Liver (tissue), 9 donors: ENCODE results near the gene NTNG1. TPM values are rescaled to one million over a fixed set of nuclear protein-coding genes. Genes with fewer than 3 reads are reported as not detected.

ENCODE experiments used
- DNase-seq: peaks from one replicate; pipeline ENCODE4 v3.0.0-alpha.2; 2017; ENCODE audit warnings: low spot score
- H3K27ac ChIP-seq, 2 donors: one replicate each; pipeline ENCODE4 v1.7.0; 2013; ENCODE audit warnings: inconsistent platforms in 2 of 2, low read length in 2 of 2, control low read depth in 1 of 2, low read depth in 1 of 2, mild to moderate bottlenecking in 1 of 2
- H3K27me3 ChIP-seq, 4 donors: one replicate each; pipeline versions ENCODE4 v1.6.1 to v1.7.0; 2013; ENCODE audit warnings: low read length in 3 of 4, inconsistent platforms in 1 of 4, mild to moderate bottlenecking in 1 of 4, moderate library complexity in 1 of 4; ENCODE audit not compliant: control insufficient read depth in 4 of 4, insufficient read depth in 4 of 4
- H3K36me3 ChIP-seq, 4 donors: one replicate each; pipeline versions ENCODE4 v1.6.1 to v1.7.0; 2013; ENCODE audit warnings: low read length in 3 of 4, mild to moderate bottlenecking in 3 of 4, low read depth in 1 of 4, moderate library complexity in 1 of 4; ENCODE audit not compliant: control insufficient read depth in 4 of 4, insufficient read depth in 3 of 4
- H3K4me1 ChIP-seq, 4 donors: one replicate each; pipeline versions ENCODE4 v1.6.1 to v1.7.0; 2013; ENCODE audit warnings: low read length in 3 of 4, mild to moderate bottlenecking in 3 of 4, moderate library complexity in 1 of 4; ENCODE audit not compliant: control insufficient read depth in 4 of 4, insufficient read depth in 4 of 4
- H3K4me3 ChIP-seq, 3 donors: one replicate each; pipeline versions ENCODE4 v1.6.1 to v1.7.0; 2013; ENCODE audit warnings: low read length in 3 of 3, control low read depth in 1 of 3, low read depth in 1 of 3, mild to moderate bottlenecking in 1 of 3
- H3K9ac ChIP-seq, 2 donors: one replicate each; pipeline ENCODE4 v1.7.0; 2013; ENCODE audit warnings: low read length in 2 of 2, mild to moderate bottlenecking in 2 of 2, moderate library complexity in 2 of 2, control low read depth in 1 of 2, low read depth in 1 of 2
- H3K9me3 ChIP-seq, 4 donors: one replicate each; pipeline versions ENCODE4 v1.6.1 to v1.7.0; 2013; ENCODE audit warnings: low read length in 3 of 4; ENCODE audit not compliant: control insufficient read depth in 4 of 4
- ATF3 ChIP-seq: IDR thresholded peaks from 2 replicates; pipeline ENCODE4 v1.6.1; 2016; ENCODE audit warnings: antibody characterized with exemption
- CTCF ChIP-seq: fragments of 150-350 bp; IDR thresholded peaks from 2 replicates; pipeline ENCODE4 v1.5.1; 2017; ENCODE audit warnings: improper control_type of control experiment, low read depth, low read length; ENCODE audit not compliant: missing input control
- EGR1 ChIP-seq, 2 donors: IDR thresholded peaks; 2 replicates each; pipeline ENCODE4 v1.6.1; 2016 to 2018; ENCODE audit warnings: antibody characterized with exemption in 2 of 2, low read depth in 2 of 2
- FOXA1 ChIP-seq: IDR thresholded peaks from 2 replicates; pipeline ENCODE4 v1.6.1; 2016; ENCODE audit warnings: antibody characterized with exemption
- FOXA2 ChIP-seq: IDR thresholded peaks from 2 replicates; pipeline ENCODE4 v1.6.1; 2016; ENCODE audit warnings: antibody characterized with exemption
- GABPA ChIP-seq, 2 donors: IDR thresholded peaks in 1 of 2; conservative IDR thresholded peaks in 1 of 2; 2 replicates each; pipeline ENCODE4 v1.6.1; 2016; ENCODE audit warnings: antibody characterized with exemption in 2 of 2, mild to moderate bottlenecking in 1 of 2, moderate library complexity in 1 of 2
- HNF4A ChIP-seq, 2 donors: conservative IDR thresholded peaks; 2 replicates each; pipeline ENCODE4 v1.6.1; 2016; ENCODE audit warnings: antibody characterized with exemption in 2 of 2, mild to moderate bottlenecking in 2 of 2
- HNF4G ChIP-seq: IDR thresholded peaks from 2 replicates; pipeline ENCODE4 v1.6.1; 2016; ENCODE audit warnings: antibody characterized with exemption
- JUND ChIP-seq, 2 donors: IDR thresholded peaks; 2 replicates each; pipeline ENCODE4 v1.6.1; 2016; ENCODE audit warnings: antibody characterized with exemption in 2 of 2
- MAX ChIP-seq: IDR thresholded peaks from 2 replicates; pipeline ENCODE4 v1.6.1; 2016; ENCODE audit warnings: antibody characterized with exemption
- NR2F2 ChIP-seq: IDR thresholded peaks from 2 replicates; pipeline ENCODE4 v1.6.1; 2016; ENCODE audit warnings: antibody characterized with exemption
- RAD21 ChIP-seq, 2 donors: IDR thresholded peaks; 2 replicates each; pipeline ENCODE4 v1.6.1; 2016; ENCODE audit warnings: antibody characterized with exemption in 2 of 2, mild to moderate bottlenecking in 2 of 2
- REST ChIP-seq: IDR thresholded peaks from 2 replicates; pipeline ENCODE4 v1.6.1; 2016; ENCODE audit warnings: antibody characterized with exemption, mild to moderate bottlenecking
- RXRA ChIP-seq, 2 donors: IDR thresholded peaks; 2 replicates each; pipeline ENCODE4 v1.6.1; 2017 to 2018; ENCODE audit warnings: antibody characterized with exemption in 2 of 2, mild to moderate bottlenecking in 1 of 2
- SP1 ChIP-seq: IDR thresholded peaks from 2 replicates; pipeline ENCODE4 v1.6.1; 2018; ENCODE audit warnings: antibody characterized with exemption, mild to moderate bottlenecking
- TAF1 ChIP-seq: conservative IDR thresholded peaks from 2 replicates; pipeline ENCODE4 v1.6.1; 2016; ENCODE audit warnings: antibody characterized with exemption, mild to moderate bottlenecking
- YY1 ChIP-seq: IDR thresholded peaks from 2 replicates; pipeline ENCODE4 v1.6.1; 2016; ENCODE audit warnings: antibody characterized with exemption, mild to moderate bottlenecking
- ZBTB33 ChIP-seq: IDR thresholded peaks from 2 replicates; pipeline ENCODE4 v1.6.1; 2016; ENCODE audit warnings: antibody characterized with exemption
- WGBS: extraction: QIAGEN DNeasy Blood & Tissue Kit; methylation state at CpG from one replicate; pipeline ENCODE4 v1.1.7; 2013; 5-methylcytosine and 5-hydroxymethylcytosine counted together
- polyA plus RNA-seq, 2 donors: library from polyadenylated mRNA; stranded (reverse) in 1 of 2; unstranded in 1 of 2; fragments of 200-250 nt in 1 of 2; fragments of >200 nt in 1 of 2; fragmentation: Nextera tagmentation in 1 of 2; extraction: Ambion mirVana in 1 of 2; gene quantifications; one replicate each; pipeline versions ENCODE4 v1.2.1 to v1.2.3, GENCODE V29; 2013 to 2015
- total RNA-seq, 2 donors: library from RNA; depleted of rRNA; stranded (reverse); fragments of >200 nt; gene quantifications; one replicate each; pipeline ENCODE4 v1.2.3, GENCODE V29; 2014
- donor health status: healthy.
- donor health status: healthy.
- donor health status: healthy.
- donor health status: healthy.
- donor health status: healthy.

The NTNG1 gene
- total and polyA plus RNA-seq, 4 donors, result under 0.01 TPM; not detected in 2

GRCh38 chr1:107152395-107152794, 11.6 kb downstream of the NTNG1 start:
- H3K27ac ChIP-seq, result no peak overlapping the region
- no peaks in the 10 kb centered on the region for H3K4me1 ChIP-seq
- DNase-seq, result no peak
- WGBS, result 54% methylated on average over 4 of the region's 4 CpGs
- peaks cover 0 to 1% (median 0%) of the 10 kb centered on the region in 4 donors for H3K9me3 ChIP-seq
- no peak overlapping the region for H3K4me3 ChIP-seq
- H3K9ac ChIP-seq, result no peak overlapping the region
- H3K27me3 ChIP-seq, result peaks cover 0 to 15% (median 8%) of the 10 kb centered on the region in 4 donors
- no peaks in the 10 kb centered on the region for H3K36me3 ChIP-seq
- no peak for TF ChIP-seq ATF3
- no peak for TF ChIP-seq RXRA (IDR thresholded peaks at IDR 0.05)
- TF ChIP-seq FOXA2, result no peak
- no peak for TF ChIP-seq RAD21 (IDR thresholded peaks at IDR 0.05)
- no peak for TF ChIP-seq REST
- TF ChIP-seq TAF1, result no peak
- no peak for TF ChIP-seq HNF4A (conservative IDR thresholded peaks at IDR 0.05)
- TF ChIP-seq YY1, result no peak
- no peak for TF ChIP-seq FOXA1
- no peak for TF ChIP-seq GABPA (IDR thresholded peaks at IDR 0.05 in 1 of 2, conservative IDR thresholded peaks at IDR 0.05 in 1 of 2)
- no peak for TF ChIP-seq ZBTB33
- TF ChIP-seq SP1, result no peak
- TF ChIP-seq NR2F2, result no peak
- no peak for TF ChIP-seq HNF4G
- no peak for TF ChIP-seq CTCF
- TF ChIP-seq JUND (IDR thresholded peaks at IDR 0.05), result no peak
- TF ChIP-seq MAX, result no peak
- TF ChIP-seq EGR1 (IDR thresholded peaks at IDR 0.05; ENCODE audit: low read depth in 2 of 2), result no peak
